NB4 (cell line): ENCODE data around the gene TRRAP.
"Not testable (repeated sequence)": the region's sequence is repeated elsewhere in the genome, so short reads cannot be mapped to it uniquely, and the experiment has no call there.

ENCODE experiments used
- DNase-seq: peaks from one replicate; pipeline ENCODE4 v3.0.0; 2010; ENCODE audit warnings: low read depth
- H3K4me3 ChIP-seq: one replicate; pipeline ENCODE4 v1.5.1; 2011; ENCODE audit warnings: mild to moderate bottlenecking, low read depth, low read length, moderate library complexity
- MYC ChIP-seq: IDR thresholded peaks from 2 replicates; pipeline ENCODE4 v1.6.1; 2011; ENCODE audit warnings: low read depth, low read length
- POLR2A ChIP-seq: IDR thresholded peaks from 2 replicates; pipeline ENCODE4 v1.6.1; 2011; ENCODE audit warnings: mild to moderate bottlenecking; ENCODE audit not compliant: insufficient read length; ENCODE audit errors: extremely low read depth
- TF ChIP-seq, protein P1 (sequence below): IDR thresholded peaks from 2 replicates; pipeline ENCODE4 v1.6.1; 2011; ENCODE audit warnings: low read depth, low read length
- TF ChIP-seq, protein P2 (sequence below): IDR thresholded peaks from one replicate; pipeline ENCODE4 v1.5.1; 2012; ENCODE audit warnings: low read depth, low read length

Gene TRRAP

DNA sequence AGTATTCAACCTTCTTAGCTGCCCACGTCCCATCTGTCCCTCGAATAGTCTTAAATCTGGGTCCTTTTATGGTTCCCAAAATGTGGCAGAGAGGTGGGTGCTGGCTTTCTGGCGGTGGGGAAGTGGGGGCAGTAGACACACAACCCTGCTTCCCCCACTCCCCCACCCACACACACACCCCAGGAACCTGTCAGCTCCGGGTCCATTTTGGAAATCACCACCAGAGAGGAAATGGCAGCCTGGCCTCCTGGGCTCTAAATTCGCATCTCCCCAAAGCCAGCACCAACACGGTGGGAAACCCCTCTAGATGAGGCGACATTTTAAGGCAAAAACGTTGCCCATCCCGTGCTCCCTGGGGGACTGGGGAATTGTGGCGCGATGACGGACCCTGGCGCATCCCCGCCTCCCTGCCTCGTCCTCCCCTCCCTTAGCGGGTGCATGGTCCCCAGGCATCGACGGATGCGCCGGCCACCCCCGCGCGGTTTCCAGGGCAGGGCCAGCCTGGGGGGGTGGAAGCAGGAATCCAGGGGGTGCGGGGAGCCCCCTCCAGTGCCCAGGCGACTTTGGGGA, 9.2 kb upstream of the TRRAP start:
- H3K4me3 ChIP-seq, result no peak overlapping the region
- TF ChIP-seq POLR2A (no peak), MYC (no peak)
- TF ChIP-seq, protein P1, sequence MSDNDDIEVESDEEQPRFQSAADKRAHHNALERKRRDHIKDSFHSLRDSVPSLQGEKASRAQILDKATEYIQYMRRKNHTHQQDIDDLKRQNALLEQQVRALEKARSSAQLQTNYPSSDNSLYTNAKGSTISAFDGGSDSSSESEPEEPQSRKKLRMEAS, result no peak
- TF ChIP-seq, protein P2, sequence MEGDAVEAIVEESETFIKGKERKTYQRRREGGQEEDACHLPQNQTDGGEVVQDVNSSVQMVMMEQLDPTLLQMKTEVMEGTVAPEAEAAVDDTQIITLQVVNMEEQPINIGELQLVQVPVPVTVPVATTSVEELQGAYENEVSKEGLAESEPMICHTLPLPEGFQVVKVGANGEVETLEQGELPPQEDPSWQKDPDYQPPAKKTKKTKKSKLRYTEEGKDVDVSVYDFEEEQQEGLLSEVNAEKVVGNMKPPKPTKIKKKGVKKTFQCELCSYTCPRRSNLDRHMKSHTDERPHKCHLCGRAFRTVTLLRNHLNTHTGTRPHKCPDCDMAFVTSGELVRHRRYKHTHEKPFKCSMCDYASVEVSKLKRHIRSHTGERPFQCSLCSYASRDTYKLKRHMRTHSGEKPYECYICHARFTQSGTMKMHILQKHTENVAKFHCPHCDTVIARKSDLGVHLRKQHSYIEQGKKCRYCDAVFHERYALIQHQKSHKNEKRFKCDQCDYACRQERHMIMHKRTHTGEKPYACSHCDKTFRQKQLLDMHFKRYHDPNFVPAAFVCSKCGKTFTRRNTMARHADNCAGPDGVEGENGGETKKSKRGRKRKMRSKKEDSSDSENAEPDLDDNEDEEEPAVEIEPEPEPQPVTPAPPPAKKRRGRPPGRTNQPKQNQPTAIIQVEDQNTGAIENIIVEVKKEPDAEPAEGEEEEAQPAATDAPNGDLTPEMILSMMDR, result no peak
- DNase-seq, result no peak

DNA sequence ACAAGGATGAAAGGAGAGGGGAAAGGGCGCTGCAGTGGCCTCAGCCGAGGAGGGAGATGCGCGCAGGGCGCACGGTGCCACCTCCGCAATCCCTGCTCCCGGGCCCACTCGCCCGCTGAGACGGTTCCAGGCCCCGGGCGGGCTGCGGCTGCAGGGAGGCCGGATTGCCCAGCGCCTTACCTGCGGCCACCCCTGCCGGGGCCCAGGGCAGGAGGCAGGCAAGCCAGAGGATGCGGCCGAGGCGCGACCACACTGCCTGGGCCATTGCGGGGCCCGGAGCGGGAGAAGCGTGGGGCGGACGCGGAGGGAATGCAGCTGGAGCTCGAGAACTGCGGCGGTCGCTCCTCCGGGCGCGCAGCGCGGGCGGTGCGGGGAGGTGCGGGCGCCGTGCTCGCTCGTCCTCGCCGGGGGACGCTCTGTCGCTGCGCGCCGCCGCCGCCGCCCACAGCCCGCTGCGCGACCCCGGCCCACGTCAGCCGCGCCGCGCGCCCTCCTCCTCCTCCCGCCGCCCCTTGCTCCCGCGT, 8.7 kb upstream of the TRRAP start, which contains the start of gene TMEM130:
Gene TMEM130, minus strand, starts transcription at position 418 of the 524 bp plus-strand sequence. Its CDS starts 153 bp downstream, at position 265.
- no peak within 1 kb of the TSS for H3K4me3 ChIP-seq
- TF ChIP-seq, protein P1, result no peak
- TF ChIP-seq, protein P2, result no peak
- no peak for TF ChIP-seq MYC
- DNase-seq, result no peak

DNA sequence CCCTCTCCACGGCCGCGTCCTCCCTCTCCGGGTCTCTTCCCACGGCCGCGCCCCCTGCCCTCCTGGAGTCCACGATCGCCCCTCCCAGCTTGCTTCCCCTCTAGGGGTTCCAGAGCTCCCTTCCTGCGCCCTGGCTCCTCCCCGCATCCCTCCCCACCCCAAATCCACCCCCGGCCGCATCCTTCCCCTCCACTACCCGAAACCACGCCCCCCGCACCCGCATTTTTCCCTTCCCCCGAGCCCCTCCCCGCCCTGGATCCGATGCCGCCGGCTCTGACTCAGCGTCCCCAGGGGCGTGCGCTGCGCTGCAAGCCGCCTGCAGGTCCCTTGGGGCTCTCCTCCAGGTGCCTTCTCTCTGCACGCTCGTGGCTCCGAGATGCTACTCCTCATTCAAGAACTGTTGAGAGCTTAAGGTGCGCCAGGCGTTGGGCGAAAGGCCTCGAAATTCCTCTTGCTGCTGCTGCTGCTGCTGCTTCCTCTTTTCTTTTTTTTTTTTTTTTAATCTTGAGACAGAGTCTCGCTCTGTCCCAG, 8.1 kb upstream of the TRRAP start:
- DNase-seq, result peak; percentile 91

DNA sequence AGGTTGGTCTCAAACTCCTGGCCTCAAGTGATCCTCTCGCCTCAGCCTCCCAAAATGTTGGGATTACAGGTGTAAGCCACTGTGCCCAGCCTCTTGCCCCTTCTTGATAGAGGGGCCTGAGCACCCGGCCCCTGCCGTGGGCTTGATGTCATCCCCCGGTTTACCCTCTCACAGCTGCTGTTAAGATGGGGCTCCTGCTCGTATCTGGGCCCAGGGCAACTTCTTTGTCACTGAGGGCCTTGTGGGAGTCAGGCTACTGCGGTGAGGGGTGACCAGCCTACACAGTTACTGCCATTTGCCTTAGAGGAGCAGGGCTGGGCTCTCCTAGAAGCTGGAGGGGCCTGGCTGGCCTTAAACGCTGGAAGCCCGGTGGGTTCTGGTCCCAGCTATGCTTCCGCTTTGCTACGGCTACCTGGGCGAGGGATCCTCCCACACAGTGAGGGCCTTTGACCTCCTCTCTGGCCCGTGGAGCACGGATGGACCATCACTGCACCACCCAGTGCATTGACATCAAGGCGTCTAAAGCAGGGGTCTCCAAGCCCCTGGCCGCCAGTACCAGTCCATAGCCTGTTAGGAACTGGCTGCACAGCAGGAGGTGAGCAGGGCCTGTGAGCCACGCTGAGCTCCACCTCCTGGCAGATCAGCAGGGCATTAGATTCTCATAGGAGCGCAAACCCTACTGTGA, 7.4 kb upstream of the TRRAP start:
- H3K4me3 ChIP-seq, result no peak overlapping the region
- no peak for TF ChIP-seq POLR2A
- TF ChIP-seq, protein P2, result no peak
- no peak for TF ChIP-seq MYC
- TF ChIP-seq, protein P1, result no peak
- DNase-seq, result peak; percentile 48

More for the DNA sequence above, 8.1 kb upstream of the TRRAP start:
- H3K4me3 ChIP-seq, result no peak overlapping the region
- TF ChIP-seq, protein P1, result peak; percentile 18; the same call in 1 of the 2 replicates
- TF ChIP-seq MYC (no peak), POLR2A (no peak)
- TF ChIP-seq, protein P2, result no peak

DNA sequence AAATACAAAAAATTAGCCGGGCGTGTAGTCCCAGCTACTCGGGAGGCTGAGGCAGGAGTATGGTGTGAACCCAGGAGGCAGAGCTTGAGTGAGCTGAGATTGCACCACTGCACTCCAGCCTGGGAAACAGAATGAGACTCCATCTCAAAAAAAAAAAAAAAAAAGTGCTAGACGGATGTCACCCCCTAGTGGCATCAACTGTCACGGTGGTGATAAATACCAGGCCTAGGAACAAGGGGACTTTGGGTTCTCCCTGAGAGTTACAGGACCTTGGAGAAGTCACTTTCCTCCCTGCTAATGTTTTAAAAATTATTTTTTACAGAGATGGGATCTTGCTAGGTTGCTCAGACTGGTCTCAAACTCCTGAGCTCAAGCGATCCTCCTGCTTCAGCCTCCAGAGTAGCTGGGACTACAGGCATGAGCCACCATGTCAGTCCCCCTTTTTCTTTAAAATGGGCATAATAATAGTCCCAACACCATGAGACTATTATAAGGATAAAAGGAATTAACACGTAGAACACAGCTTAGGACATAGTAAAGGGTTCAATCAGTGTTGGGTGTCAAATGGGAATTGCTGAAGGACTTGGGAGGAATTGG, 5.9 kb upstream of the TRRAP start:
- DNase-seq, result peak; percentile 71

DNA sequence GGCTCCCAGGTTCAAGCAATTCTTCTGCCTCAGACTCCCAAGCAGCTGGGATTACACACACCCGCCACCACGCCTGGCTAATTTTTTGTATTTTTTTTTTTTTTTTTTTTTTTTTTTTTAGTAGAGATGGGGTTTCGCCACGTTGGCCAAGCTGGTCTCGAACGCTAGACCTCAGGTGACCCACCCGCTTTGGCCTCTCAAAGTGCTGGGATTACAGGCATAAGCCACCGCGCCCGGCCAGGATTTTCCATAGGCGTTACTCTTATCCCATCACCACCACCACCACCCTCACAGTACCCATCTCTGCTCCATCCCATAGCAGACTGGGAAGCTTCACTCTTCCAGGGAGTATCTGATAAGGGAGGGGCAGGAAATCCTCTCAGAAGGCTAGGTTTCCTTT, 4.7 kb upstream of the TRRAP start:
- H3K4me3 ChIP-seq, DNase-seq: not testable (repeated sequence)

More for the DNA sequence above, 5.9 kb upstream of the TRRAP start:
- H3K4me3 ChIP-seq, result no peak overlapping the region
- TF ChIP-seq POLR2A (no peak), MYC (no peak)
- TF ChIP-seq, protein P1, result no peak
- TF ChIP-seq, protein P2, result peak; percentile 61
